GM10847 (cell line): ENCODE measurements around the gene DNAJB8.

Experiments used
- POLR2A ChIP-seq: IDR thresholded peaks from 2 replicates; pipeline ENCODE4 v1.6.1; 2011; ENCODE audit not compliant: insufficient read length; ENCODE audit errors: extremely low read depth

The DNAJB8 gene

GRCh38 chr3:128453501-128454309 lies 13.0 kb downstream of the DNAJB8 start:
- TF ChIP-seq POLR2A, result no peak

- TF ChIP-seq POLR2A, result no peak
These were observed 13.9 kb downstream of the DNAJB8 start for GRCh38 chr3:128452678-128453275.

GRCh38 chr3:128452120-128452519 lies 14.6 kb downstream of the DNAJB8 start:
- no peak for TF ChIP-seq POLR2A

- no peak for TF ChIP-seq POLR2A
These were observed 17.5 kb downstream of the DNAJB8 start for GRCh38 chr3:128449111-128449638.

DNA sequence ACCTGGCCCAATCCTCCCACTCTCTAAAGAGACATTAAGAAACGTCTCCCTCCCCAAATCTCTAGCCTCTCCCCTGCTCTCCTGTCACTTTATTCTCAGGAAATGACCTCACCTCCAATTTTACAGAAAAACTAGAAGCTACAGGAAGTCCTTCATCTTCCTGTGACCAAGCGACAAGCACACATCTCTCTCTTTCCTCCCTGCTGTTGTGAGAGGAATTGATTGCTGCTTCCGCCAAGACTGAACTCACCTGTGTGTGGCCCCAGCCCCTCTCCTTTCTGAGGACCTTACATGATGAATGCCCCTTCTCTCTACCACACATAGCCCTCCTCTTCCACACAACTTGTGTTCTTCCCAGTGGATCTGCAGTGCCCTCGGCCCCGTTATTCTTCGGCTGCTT lies 18.2 kb downstream of the DNAJB8 start:
- no peak for TF ChIP-seq POLR2A

- no peak for TF ChIP-seq POLR2A
These were observed 19.1 kb downstream of the DNAJB8 start for GRCh38 chr3:128447561-128448013.

- no peak for TF ChIP-seq POLR2A
These were observed 19.9 kb downstream of the DNAJB8 start for GRCh38 chr3:128446821-128447220.

DNA sequence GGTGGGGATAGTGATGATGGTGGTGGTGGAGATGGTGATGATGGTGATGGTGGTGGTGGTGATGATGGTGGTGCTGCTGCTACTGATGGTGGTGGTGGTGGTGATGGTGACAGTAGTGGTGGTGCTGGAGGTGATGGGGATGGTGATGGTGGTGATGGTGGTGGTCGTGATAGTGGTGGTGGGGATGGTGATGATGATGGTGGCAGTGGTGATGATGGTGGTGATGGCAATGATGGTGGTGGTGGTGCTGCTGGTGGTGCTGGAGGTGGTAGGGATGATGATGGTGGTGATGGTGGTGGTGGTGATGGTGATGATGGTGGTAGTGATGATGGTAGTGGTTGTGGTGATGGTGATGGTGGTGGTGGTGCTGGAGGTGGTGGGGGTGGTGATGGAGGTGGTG lies 21.3 kb downstream of the DNAJB8 start:
- TF ChIP-seq POLR2A, result no peak

GRCh38 chr3:128443771-128444170 lies 22.9 kb downstream of the DNAJB8 start:
- TF ChIP-seq POLR2A, result no peak

DNA sequence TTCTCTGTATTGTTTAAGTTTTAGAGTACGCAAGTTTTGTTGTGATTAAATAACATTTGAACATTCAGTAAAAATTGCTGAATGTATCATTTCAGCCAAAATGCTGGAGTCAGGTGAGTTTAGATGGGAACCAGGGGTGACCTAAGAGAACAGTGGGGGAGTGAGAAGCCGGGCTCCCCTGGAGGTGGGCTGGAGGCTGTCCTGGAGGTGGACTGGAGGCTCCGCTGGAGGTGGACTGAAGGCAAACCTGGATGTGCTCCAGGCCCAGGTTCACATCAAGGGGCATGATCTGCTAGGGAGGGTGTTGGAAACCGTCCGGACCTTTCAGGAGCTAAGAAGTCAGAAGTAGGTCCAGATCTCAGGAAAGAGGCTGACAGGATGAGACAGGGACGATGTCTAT lies 23.7 kb downstream of the DNAJB8 start:
- no peak for TF ChIP-seq POLR2A

DNA sequence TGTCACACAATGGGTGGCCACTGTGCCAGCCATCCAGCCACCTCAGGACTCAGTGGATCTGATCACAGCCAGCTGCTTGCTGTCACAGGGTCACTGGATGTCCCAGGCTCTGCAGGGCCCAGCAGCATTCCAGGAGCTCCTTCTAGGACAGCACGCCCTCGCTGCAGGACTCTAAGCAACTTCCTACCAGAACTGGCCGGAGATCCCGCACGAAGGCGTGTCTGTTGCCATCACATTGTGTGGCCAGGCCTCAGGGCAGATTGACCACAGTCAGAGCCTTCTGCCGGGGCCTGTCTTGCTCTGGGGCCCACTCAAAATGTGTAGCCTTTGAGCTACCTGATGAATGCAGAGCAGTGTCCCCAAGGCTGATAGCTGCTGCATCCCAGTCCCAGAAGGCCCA lies 24.6 kb downstream of the DNAJB8 start:
- no peak for TF ChIP-seq POLR2A

- no peak for TF ChIP-seq POLR2A
These were observed 27.5 kb downstream of the DNAJB8 start for GRCh38 chr3:128439226-128439625.

GRCh38 chr3:128438488-128439072 lies 28.1 kb downstream of the DNAJB8 start:
- TF ChIP-seq POLR2A, result no peak

- TF ChIP-seq POLR2A, result no peak
These were observed 30.5 kb downstream of the DNAJB8 start for GRCh38 chr3:128436214-128436613.

DNA sequence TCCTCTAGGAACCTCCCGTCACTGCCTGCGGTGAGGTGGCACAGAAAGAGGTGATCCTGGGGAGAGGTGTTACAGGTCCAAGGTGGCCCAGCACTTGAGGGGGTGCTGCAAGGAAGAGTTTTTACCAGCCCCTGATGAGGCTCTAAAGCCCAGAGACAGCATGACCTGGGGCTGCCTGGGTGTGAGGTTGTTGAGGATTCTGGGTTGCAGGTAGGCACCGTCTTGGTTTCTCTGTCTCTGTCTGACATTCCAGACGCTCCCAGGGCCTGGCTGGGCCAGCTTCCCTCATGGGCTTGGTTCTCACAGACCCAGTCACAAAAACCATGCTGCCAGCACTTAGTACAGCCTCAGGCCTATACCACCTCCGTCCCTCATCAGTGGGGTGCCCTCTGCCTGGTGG lies 31.1 kb downstream of the DNAJB8 start:
- no peak for TF ChIP-seq POLR2A

DNA sequence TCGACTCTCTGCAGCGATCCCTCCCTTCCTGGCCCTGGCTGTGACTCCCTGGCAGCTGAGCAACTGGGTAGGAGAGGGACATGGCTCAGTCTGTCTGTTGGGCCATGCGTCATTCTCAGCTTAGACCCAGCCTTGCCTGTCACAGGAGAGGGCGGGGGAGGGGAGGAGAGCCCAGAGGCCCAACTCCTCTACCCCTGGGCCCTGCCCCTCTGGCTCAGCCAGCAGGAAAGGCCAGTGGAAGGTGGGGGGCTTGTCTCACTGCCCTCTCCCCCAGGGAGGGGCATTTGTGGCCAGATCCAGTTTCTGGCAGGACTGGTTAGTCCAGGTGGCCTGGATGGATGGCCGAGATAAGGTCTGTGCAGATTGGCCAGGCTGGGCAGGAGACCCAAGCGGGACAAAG lies 31.6 kb downstream of the DNAJB8 start:
- no peak for TF ChIP-seq POLR2A
